ENCODE measurements around the gene LEP. TPM values are rescaled to one million over a fixed set of nuclear protein-coding genes. Genes with fewer than 3 reads are reported as not detected.

LEP gene
- total RNA-seq, 1 experiment from 2014 or later, result not detected

GRCh38 chr7:128197589-128197988, 43.5 kb upstream of the LEP start:
- H3K9me3 Mint-ChIP-seq (ENCODE audit: unreplicated experiment), result peaks cover 24% of the 10 kb centered on the region
- no peaks in the 10 kb centered on the region for H3K36me3 ChIP-seq (ENCODE audit: control insufficient read depth, insufficient read depth, low read length)
- H3K4me1 Mint-ChIP-seq (ENCODE audit: low read depth, unreplicated experiment), result no peaks in the 10 kb centered on the region
- no peak for TF ChIP-seq CTCF (IDR thresholded peaks at IDR 0.05; ENCODE audit: insufficient read depth in 1 of 2, low read depth in 1 of 2, low read length in 1 of 2, severe bottlenecking in 1 of 2, unreplicated experiment in 1 of 2)
- POLR2A ChIA-PET, result no interaction called here
- H3K27me3 Mint-ChIP-seq (ENCODE audit: insufficient read depth, unreplicated experiment), result peaks cover 16% of the 10 kb centered on the region
- intact Hi-C loops (cut with micrococcal nuclease; ENCODE audit: unreplicated experiment), result no loop called here
- H3K27ac Mint-ChIP-seq (ENCODE audit: unreplicated experiment), result no peak overlapping the region
- CTCF ChIA-PET, result no interaction called here
- peaks cover 2% of the 10 kb centered on the region for H3K27me3 ChIP-seq (replicated peaks; ENCODE audit: control insufficient read depth, insufficient read depth, low read length)
- no peak for DNase-seq
- no TSS peak for BruUV-seq (replicated peaks)
- H3K9me3 ChIP-seq, result peaks cover 12% of the 10 kb centered on the region
- H3K36me3 Mint-ChIP-seq (ENCODE audit: insufficient read depth, unreplicated experiment), result no peaks in the 10 kb centered on the region
- no peaks in the 10 kb centered on the region for H3K4me1 ChIP-seq
- H3K4me3 ChIP-seq (ENCODE audit: low read depth, low read length), result no peak overlapping the region
- H3K4me3 Mint-ChIP-seq (ENCODE audit: unreplicated experiment), result no peak overlapping the region

GRCh38 chr7:128197989-128198580, 43.0 kb upstream of the LEP start:
- Mint-ChIP-seq H3K27ac (ENCODE audit: unreplicated experiment) (no peak overlapping the region), H3K27me3 (ENCODE audit: insufficient read depth, unreplicated experiment) (peaks cover 18% of the 10 kb centered on the region), H3K36me3 (ENCODE audit: insufficient read depth, unreplicated experiment) (no peaks in the 10 kb centered on the region), H3K4me3 (ENCODE audit: unreplicated experiment) (no peak overlapping the region), H3K9me3 (ENCODE audit: unreplicated experiment) (peaks cover 23% of the 10 kb centered on the region), H3K4me1 (ENCODE audit: low read depth, unreplicated experiment) (no peaks in the 10 kb centered on the region)
- peaks cover 2% of the 10 kb centered on the region for H3K27me3 ChIP-seq (replicated peaks; ENCODE audit: control insufficient read depth, insufficient read depth, low read length)
- intact Hi-C loops (cut with micrococcal nuclease; ENCODE audit: unreplicated experiment), result no loop called here
- H3K4me3 ChIP-seq (ENCODE audit: low read depth, low read length), result no peak overlapping the region
- peaks cover 12% of the 10 kb centered on the region for H3K9me3 ChIP-seq
- H3K4me1 ChIP-seq, result no peaks in the 10 kb centered on the region
- no TSS peak for BruUV-seq (replicated peaks)
- ChIA-PET CTCF (interaction anchor here (0.6 kb wide), 1 partner anchor 99 kb away, joined by 3 read pairs; no protein-coding TSS in a partner anchor), POLR2A (no interaction called here)
- TF ChIP-seq CTCF (IDR thresholded peaks at IDR 0.05; ENCODE audit: insufficient read depth in 1 of 2, low read depth in 1 of 2, low read length in 1 of 2, severe bottlenecking in 1 of 2, unreplicated experiment in 1 of 2), result no peak
- no peak for DNase-seq
- H3K36me3 ChIP-seq (ENCODE audit: control insufficient read depth, insufficient read depth, low read length), result no peaks in the 10 kb centered on the region

GRCh38 chr7:128200376-128200775, 40.7 kb upstream of the LEP start:
- H3K4me1 ChIP-seq, result no peaks in the 10 kb centered on the region
- Mint-ChIP-seq H3K27ac (ENCODE audit: unreplicated experiment) (no peak overlapping the region), H3K36me3 (ENCODE audit: insufficient read depth, unreplicated experiment) (no peaks in the 10 kb centered on the region), H3K4me3 (ENCODE audit: unreplicated experiment) (no peak overlapping the region), H3K9me3 (ENCODE audit: unreplicated experiment) (no peaks in the 10 kb centered on the region), H3K4me1 (ENCODE audit: low read depth, unreplicated experiment) (no peaks in the 10 kb centered on the region), H3K27me3 (ENCODE audit: insufficient read depth, unreplicated experiment) (peaks cover 24% of the 10 kb centered on the region)
- no TSS peak for BruUV-seq (replicated peaks)
- intact Hi-C loops (cut with micrococcal nuclease; ENCODE audit: unreplicated experiment), result no loop called here
- ChIA-PET CTCF (interaction anchor here (1.2 kb wide), 1 partner anchor 9 kb away, joined by 6 read pairs; no protein-coding TSS in a partner anchor), POLR2A (no interaction called here)
- H3K4me3 ChIP-seq (ENCODE audit: low read depth, low read length), result no peak overlapping the region
- peaks cover 2% of the 10 kb centered on the region for H3K27me3 ChIP-seq (replicated peaks; ENCODE audit: control insufficient read depth, insufficient read depth, low read length)
- H3K36me3 ChIP-seq (ENCODE audit: control insufficient read depth, insufficient read depth, low read length), result no peaks in the 10 kb centered on the region
- DNase-seq, result no peak
- no peak for TF ChIP-seq CTCF (IDR thresholded peaks at IDR 0.05; ENCODE audit: insufficient read depth in 1 of 2, low read depth in 1 of 2, low read length in 1 of 2, severe bottlenecking in 1 of 2, unreplicated experiment in 1 of 2)
- peaks cover 1% of the 10 kb centered on the region; the same call in 1 of the 2 replicates for H3K9me3 ChIP-seq
